Activated naive CD4-positive, alpha-beta T cell treated with anti-CD3 and anti-CD28 coated beads, Interleukin-2, amount 50 U/mL, for 72 hours (primary cell): ENCODE data around the gene KRT37. TPM values are rescaled to one million over a fixed set of nuclear protein-coding genes. Genes with fewer than 3 reads are reported as not detected.

Experiments used
- ATAC-seq, 2 donors: fragments of 150-1000 bp; cut with Tn5 transposase; 2 replicates each; pipeline ENCODE4 v1.10.0; 2021; ENCODE audit warnings: mild to moderate bottlenecking in 2 of 2, moderate library complexity in 2 of 2
- DNase-seq, 2 donors: peaks; one replicate each; pipeline ENCODE4 v3.0.0; 2021 to 2022; ENCODE audit warnings: low spot score in 2 of 2
- H3K27ac Mint-ChIP-seq, 2 donors: one replicate each; pipeline ENCODE4 v1.8.0; 2022; ENCODE audit warnings: mild to moderate bottlenecking in 2 of 2, mixed read lengths in 2 of 2
- H3K36me3 Mint-ChIP-seq, 2 donors: one replicate each; pipeline ENCODE4 v1.8.0; 2022; ENCODE audit warnings: mixed read lengths in 2 of 2
- H3K9me3 Mint-ChIP-seq, 2 donors: one replicate each; pipeline ENCODE4 v1.8.0; 2022; ENCODE audit warnings: mixed read lengths in 2 of 2
- total RNA-seq, 2 donors: library from RNA; stranded (reverse); gene quantifications; one replicate each; pipeline ENCODE4 v1.2.3, GENCODE V29; 2022

KRT37 gene
- not detected for total RNA-seq

- no peaks in the 10 kb centered on the region for H3K36me3 Mint-ChIP-seq
- DNase-seq (no peak), ATAC-seq (no peak)
- H3K9me3 Mint-ChIP-seq: no peaks in the 10 kb centered on the region
- peak within 1 kb of the TSS in 1 of 2 donors; percentile 28 for H3K27ac Mint-ChIP-seq
Measured at GRCh38 chr17:41424111-41424635, at the start of gene KRT37. Gene KRT37, minus strand, starts transcription at chr17:41424585. Its CDS starts 62 bp downstream, at chr17:41424523.

- ATAC-seq: no peak
- Mint-ChIP-seq H3K36me3 (no peaks in the 10 kb centered on the region), H3K9me3 (peaks cover 7 to 17% of the 10 kb centered on the region in 2 donors), H3K27ac (no peak overlapping the region)
- DNase-seq: no peak
Measured at GRCh38 chr17:41468346-41468745, 44.0 kb upstream of the KRT37 start.

DNA sequence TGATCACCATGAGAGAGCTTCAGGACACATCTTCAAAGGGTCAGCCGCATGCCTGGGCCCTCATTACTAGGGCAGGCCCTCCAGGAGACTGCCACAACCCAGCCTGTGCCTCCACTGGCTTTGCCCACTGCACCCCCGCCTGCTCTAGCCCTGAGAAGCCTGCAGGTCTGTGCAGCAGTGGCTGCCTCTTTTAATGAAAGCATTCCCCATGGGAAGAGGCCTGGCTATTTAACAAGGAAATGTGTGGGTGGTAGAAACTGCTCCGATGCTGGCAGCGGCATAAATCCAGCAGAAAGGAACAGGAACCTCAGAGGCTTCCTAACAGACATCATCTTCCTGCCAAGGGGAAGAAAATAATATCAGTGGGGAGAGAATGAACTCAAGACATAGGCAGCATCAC is 43.2 kb upstream of the KRT37 start:
- DNase-seq (no peak), ATAC-seq (no peak)
- Mint-ChIP-seq H3K27ac (no peak overlapping the region), H3K9me3 (peaks cover 4 to 12% of the 10 kb centered on the region in 2 donors), H3K36me3 (no peaks in the 10 kb centered on the region)

DNA sequence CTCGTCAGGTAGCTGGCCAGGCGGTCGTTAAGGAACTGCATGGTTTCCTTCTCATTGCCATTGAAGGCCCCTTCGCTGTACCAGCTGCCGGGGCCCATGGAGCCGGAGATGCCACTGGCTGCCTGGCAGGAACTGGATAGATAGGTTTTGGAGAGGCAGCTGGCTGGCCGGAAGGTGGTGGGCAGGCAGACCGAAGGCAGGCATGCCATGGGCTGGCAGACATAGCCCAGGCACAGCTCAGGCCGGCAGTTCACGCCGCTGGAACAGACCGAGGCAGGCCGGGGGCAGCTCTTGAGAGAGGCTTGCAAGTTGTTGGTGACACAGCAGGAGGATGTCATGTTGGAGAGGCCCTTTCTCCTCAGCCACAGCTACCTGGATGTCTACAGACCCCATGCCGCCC is 42.6 kb upstream of the KRT37 start, which contains the start of gene KRT32:
TSS of gene KRT32 (minus strand) at position 399 of the 400 bp plus-strand sequence. CDS start at position 338, 61 bp downstream.
- peaks cover 4 to 12% of the 10 kb centered on the region in 2 donors for H3K9me3 Mint-ChIP-seq
- H3K27ac Mint-ChIP-seq: no peak within 1 kb of the TSS
- DNase-seq (no peak), ATAC-seq (no peak)
- no peaks in the 10 kb centered on the region for H3K36me3 Mint-ChIP-seq

- DNase-seq: no peak
- no peak overlapping the region for H3K27ac Mint-ChIP-seq
- no peak for ATAC-seq
- H3K9me3 Mint-ChIP-seq: peaks cover 0 to 7% of the 10 kb centered on the region in 2 donors
- no peaks in the 10 kb centered on the region for H3K36me3 Mint-ChIP-seq
Measured at GRCh38 chr17:41464682-41465081, 40.3 kb upstream of the KRT37 start.

GRCh38 chr17:41464173-41464572 is 39.8 kb upstream of the KRT37 start:
- Mint-ChIP-seq H3K27ac (no peak overlapping the region), H3K9me3 (peaks cover 0 to 7% of the 10 kb centered on the region in 2 donors), H3K36me3 (no peaks in the 10 kb centered on the region)
- no peak for DNase-seq
- no peak for ATAC-seq

DNA sequence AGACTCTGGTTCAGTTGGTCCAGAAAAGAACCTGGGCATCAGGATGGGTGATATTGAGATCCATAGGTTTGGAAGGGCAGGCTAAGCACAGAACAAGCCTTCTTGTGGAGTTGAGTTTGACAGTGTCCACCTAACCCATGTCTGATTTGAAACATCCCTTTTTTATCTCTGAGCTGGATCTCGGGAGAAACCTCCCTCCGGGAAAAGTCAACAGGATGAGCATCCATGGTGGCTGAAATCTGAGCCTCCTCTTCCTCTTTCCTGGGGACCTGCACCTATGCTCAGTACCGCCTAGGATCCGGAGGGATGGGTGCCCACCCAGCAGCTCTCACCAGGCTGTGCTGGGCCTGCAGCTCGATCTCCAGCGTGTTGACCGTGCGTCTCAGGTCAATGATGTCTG is 39.4 kb upstream of the KRT37 start:
- ATAC-seq (no peak), DNase-seq (no peak)
- no peaks in the 10 kb centered on the region for H3K36me3 Mint-ChIP-seq
- peaks cover 0 to 7% of the 10 kb centered on the region in 2 donors for H3K9me3 Mint-ChIP-seq
- no peak overlapping the region for H3K27ac Mint-ChIP-seq

DNA sequence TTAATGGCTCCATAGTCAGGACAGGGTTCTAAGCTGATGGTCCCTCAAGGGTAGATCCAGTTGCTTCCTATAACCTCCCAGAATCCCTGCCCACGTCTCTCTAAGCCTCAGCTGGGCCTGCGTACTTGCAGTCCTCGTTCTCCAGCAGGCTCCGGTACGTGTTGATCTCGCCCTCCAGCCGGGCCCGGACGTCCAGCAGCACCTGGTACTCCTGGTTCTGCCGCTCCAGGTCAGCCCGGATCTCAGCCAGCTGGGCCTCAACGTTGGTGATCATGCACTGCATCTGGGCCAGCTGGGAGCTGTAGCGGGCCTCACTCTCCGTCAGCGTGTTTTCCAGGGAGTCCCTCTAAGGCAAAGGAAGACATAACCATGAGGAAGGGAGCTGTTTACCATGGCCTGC is 38.3 kb upstream of the KRT37 start:
- ATAC-seq: no peak
- no peak overlapping the region for H3K27ac Mint-ChIP-seq
- DNase-seq: no peak
- H3K9me3 Mint-ChIP-seq: no peaks in the 10 kb centered on the region
- no peaks in the 10 kb centered on the region for H3K36me3 Mint-ChIP-seq

DNA sequence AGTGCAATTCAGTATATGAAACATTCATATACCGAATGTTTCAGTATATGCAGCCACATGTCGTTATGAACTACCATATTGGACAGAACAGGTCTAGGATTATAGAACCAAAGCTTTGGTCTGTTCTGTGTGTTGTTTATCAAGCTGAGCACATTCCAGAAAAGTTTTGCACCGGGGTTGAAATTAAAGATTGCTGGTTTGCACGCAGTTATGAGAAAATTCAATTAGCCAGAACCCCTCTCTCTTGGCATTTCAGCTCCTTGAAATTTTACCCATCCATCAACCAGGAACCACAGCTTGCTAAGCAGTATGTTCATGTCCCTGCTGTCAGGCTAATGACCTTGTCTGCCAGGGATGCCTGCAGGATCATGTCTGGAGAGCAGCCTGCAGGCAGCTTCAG is 33.3 kb upstream of the KRT37 start:
- ATAC-seq (no peak), DNase-seq (no peak)
- H3K36me3 Mint-ChIP-seq: no peaks in the 10 kb centered on the region
- no peaks in the 10 kb centered on the region for H3K9me3 Mint-ChIP-seq
- H3K27ac Mint-ChIP-seq: no peak overlapping the region

DNA sequence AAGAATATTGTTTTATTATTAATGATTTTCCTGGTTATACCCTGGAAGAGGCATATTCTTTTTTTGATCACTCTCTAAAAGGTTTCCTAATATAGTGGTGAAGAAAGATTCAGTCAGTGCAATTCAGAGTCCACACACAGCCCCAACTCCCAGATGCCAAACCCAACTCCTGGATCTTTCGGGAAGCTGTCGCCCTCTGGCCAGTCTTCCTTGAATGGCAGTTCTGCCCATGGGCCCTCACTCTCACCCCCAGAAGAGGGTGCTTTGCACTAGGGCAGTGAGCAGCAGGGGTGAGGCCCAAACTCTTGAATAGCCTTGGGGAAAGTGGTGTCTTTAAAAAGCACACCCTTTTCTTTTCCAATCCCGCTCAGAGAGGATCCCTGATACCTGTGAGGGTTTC is 31.8 kb upstream of the KRT37 start:
- ATAC-seq (no peak), DNase-seq (no peak)
- Mint-ChIP-seq H3K36me3 (no peaks in the 10 kb centered on the region), H3K9me3 (no peaks in the 10 kb centered on the region), H3K27ac (no peak overlapping the region)

- H3K27ac Mint-ChIP-seq: no peak overlapping the region
- no peaks in the 10 kb centered on the region for H3K9me3 Mint-ChIP-seq
- ATAC-seq (no peak), DNase-seq (no peak)
- no peaks in the 10 kb centered on the region for H3K36me3 Mint-ChIP-seq
Measured at GRCh38 chr17:41455236-41455635, 30.9 kb upstream of the KRT37 start.

- Mint-ChIP-seq H3K27ac (peak overlapping the region in 1 of 2 donors; percentile 65), H3K36me3 (no peaks in the 10 kb centered on the region), H3K9me3 (no peaks in the 10 kb centered on the region)
- ATAC-seq: no peak
- DNase-seq: no peak
Measured at GRCh38 chr17:41453066-41453465, 28.7 kb upstream of the KRT37 start.

GRCh38 chr17:41452281-41452680 is 27.9 kb upstream of the KRT37 start:
- H3K9me3 Mint-ChIP-seq: no peaks in the 10 kb centered on the region
- DNase-seq (no peak), ATAC-seq (no peak)
- no peak overlapping the region for H3K27ac Mint-ChIP-seq
- H3K36me3 Mint-ChIP-seq: no peaks in the 10 kb centered on the region

DNA sequence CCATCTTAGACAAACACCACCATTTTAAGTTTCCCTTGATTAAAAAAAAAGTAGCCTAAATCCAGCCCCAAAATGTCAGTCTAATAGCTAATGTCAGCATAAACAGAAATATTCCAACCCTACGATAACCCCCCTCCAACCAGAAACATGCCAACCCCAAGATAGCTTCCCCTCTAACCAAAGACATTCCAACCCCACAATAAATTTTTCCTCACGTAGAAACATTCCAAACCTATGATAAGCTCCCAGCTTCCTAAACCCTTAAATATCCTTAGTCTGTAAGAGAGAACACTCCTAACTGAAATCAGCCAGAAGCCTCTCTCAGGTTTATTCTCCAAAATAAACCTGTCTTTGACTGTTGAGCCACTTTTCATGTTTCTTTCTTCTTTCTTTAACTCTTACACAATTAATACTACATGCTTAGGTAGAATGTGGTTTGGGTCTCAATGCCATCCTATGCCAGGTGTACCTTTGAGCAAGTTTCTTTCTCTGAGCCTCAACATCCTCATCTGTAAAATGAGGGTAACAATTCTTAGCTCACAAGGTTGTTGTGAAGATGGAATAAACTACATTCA is 26.9 kb upstream of the KRT37 start:
- Mint-ChIP-seq H3K36me3 (no peaks in the 10 kb centered on the region), H3K27ac (no peak overlapping the region), H3K9me3 (no peaks in the 10 kb centered on the region)
- DNase-seq: no peak
- no peak for ATAC-seq

DNA sequence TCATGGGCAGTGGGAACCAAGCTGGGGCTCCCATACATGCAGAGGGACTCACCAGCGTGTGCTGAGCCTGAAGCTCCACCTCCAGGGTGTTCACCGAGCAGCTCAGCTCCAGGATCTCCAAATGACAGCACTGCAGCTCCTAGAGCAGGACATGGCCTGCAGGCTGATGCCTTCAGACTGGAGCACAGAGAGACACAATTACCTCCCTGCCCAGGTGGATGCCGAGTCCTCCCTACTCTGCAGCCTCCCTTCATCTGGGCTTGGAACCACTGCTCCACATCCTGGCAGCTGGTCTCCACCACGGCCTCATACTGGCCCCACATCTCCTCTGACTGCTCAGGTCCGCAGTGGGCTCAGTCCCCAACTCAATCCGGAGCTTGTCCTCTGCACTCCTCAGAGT is 24.6 kb upstream of the KRT37 start:
- DNase-seq: no peak
- no peak overlapping the region for H3K27ac Mint-ChIP-seq
- no peak for ATAC-seq
- H3K36me3 Mint-ChIP-seq: no peaks in the 10 kb centered on the region
- no peaks in the 10 kb centered on the region for H3K9me3 Mint-ChIP-seq

GRCh38 chr17:41448506-41448905 is 24.1 kb upstream of the KRT37 start:
- ATAC-seq (no peak), DNase-seq (no peak)
- H3K9me3 Mint-ChIP-seq: no peaks in the 10 kb centered on the region
- H3K27ac Mint-ChIP-seq: no peak overlapping the region
- no peaks in the 10 kb centered on the region for H3K36me3 Mint-ChIP-seq

DNA sequence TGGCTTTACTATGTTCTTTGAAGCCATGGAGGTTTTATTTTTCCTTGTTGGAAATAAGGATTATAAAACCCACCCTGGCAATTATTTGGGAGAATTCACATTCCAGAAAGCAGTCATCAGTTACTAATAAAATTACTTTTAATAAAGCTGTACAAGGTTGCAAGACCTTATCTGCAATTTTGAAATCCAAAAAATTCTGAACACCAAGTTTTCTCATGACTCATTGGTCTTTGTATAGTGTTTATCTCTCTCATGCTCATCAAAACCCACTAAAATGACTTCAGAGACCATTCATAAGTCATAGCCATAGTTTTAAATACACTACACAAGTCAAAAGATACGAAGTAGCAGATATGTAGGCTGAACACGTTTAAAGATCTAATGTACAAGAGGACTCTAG is 22.4 kb upstream of the KRT37 start:
- no peaks in the 10 kb centered on the region for H3K36me3 Mint-ChIP-seq
- H3K9me3 Mint-ChIP-seq: no peaks in the 10 kb centered on the region
- H3K27ac Mint-ChIP-seq: no peak overlapping the region
- ATAC-seq (no peak), DNase-seq (no peak)

DNA sequence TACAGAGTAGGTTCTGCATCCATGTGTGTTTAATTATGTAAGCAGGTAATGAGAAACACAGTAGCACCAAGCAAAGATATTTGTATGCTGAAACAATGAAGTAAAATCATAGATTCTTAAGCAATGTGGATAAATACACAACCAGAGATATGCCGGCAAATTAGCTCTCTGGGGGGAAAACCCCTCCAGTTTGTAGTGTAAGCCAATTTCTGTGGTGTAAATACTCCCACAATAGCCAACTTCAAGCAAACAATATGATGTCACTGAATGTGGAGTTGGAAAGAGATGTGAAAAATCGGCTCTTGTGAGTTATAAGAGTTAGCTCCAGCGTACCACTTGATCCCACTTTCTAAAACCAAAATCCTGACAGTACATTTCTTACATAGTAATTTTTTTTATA is 20.3 kb upstream of the KRT37 start:
- Mint-ChIP-seq H3K9me3 (no peaks in the 10 kb centered on the region), H3K36me3 (no peaks in the 10 kb centered on the region), H3K27ac (no peak overlapping the region)
- no peak for ATAC-seq
- DNase-seq: no peak
